Mesenchymal stem cell (in vitro differentiated cells and primary cell): ENCODE results near the gene FDPS.
A peak's percentile ranks its signal among the peaks of the same experiment; 100 is the strongest.

Source experiments
- DNase-seq: peaks from one replicate; pipeline ENCODE4 v3.0.0-alpha.2; 2013
- H2AFZ ChIP-seq: one replicate; pipeline ENCODE4 v1.6.1; 2013; ENCODE audit warnings: low read depth, mild to moderate bottlenecking, control low read depth, inconsistent platforms, low read length, moderate library complexity
- H2AK5ac ChIP-seq: 2 replicates; pipeline ENCODE4 v1.6.1; 2013; ENCODE audit warnings: low read length, moderate library complexity, mild to moderate bottlenecking, inconsistent platforms; ENCODE audit not compliant: severe bottlenecking
- H2BK120ac ChIP-seq: one replicate; pipeline ENCODE4 v1.6.1; 2013; ENCODE audit warnings: low read depth, mild to moderate bottlenecking, inconsistent platforms, low read length, moderate library complexity
- H2BK12ac ChIP-seq, 2 experiments: one replicate each; pipeline ENCODE4 v1.6.1; 2013; ENCODE audit warnings: inconsistent platforms in 2 of 2, low read length in 2 of 2, mild to moderate bottlenecking in 2 of 2, moderate library complexity in 2 of 2, control low read depth in 1 of 2
- H2BK15ac ChIP-seq: one replicate; pipeline ENCODE4 v1.6.1; 2013; ENCODE audit warnings: mild to moderate bottlenecking, low read depth, inconsistent platforms; ENCODE audit not compliant: poor library complexity, severe bottlenecking
- H2BK5ac ChIP-seq: 2 replicates; pipeline ENCODE4 v1.6.1; 2013; ENCODE audit warnings: low read depth, mild to moderate bottlenecking, low read length, control low read depth, inconsistent platforms; ENCODE audit not compliant: poor library complexity, severe bottlenecking
- H3K14ac ChIP-seq, 2 experiments: one replicate each; pipeline ENCODE4 v1.6.1; 2013; ENCODE audit warnings: inconsistent platforms in 2 of 2, low read length in 2 of 2, control low read depth in 1 of 2, mild to moderate bottlenecking in 1 of 2, moderate library complexity in 1 of 2
- H3K18ac ChIP-seq, 2 experiments: one replicate each; pipeline ENCODE4 v1.6.1; 2013; ENCODE audit warnings: inconsistent platforms in 2 of 2, low read length in 2 of 2, control low read depth in 1 of 2, low read depth in 1 of 2, mild to moderate bottlenecking in 1 of 2
- H3K23ac ChIP-seq, 2 experiments: one replicate each; pipeline ENCODE4 v1.6.1; 2013; ENCODE audit warnings: inconsistent platforms in 2 of 2, low read length in 2 of 2, mild to moderate bottlenecking in 2 of 2, moderate library complexity in 2 of 2, control low read depth in 1 of 2
- H3K27ac ChIP-seq: 2 replicates; pipeline ENCODE4 v1.5.1; 2013; ENCODE audit warnings: mild to moderate bottlenecking, moderate library complexity, low read length, control low read depth, inconsistent platforms; ENCODE audit not compliant: poor library complexity, severe bottlenecking
- H3K27me3 ChIP-seq, 2 experiments: 2 replicates each; pipeline versions ENCODE4 v1.6.1 to v1.7.0; 2013; ENCODE audit warnings: low read length in 2 of 2, mild to moderate bottlenecking in 2 of 2, moderate library complexity in 2 of 2, control low read depth in 1 of 2, inconsistent platforms in 1 of 2; ENCODE audit not compliant: control insufficient read depth in 1 of 2, insufficient read depth in 1 of 2
- H3K36me3 ChIP-seq, 2 experiments: 2 replicates each; pipeline versions ENCODE4 v1.6.1 to v1.7.0; 2013; ENCODE audit warnings: low read length in 2 of 2, control low read depth in 1 of 2, inconsistent platforms in 1 of 2, low read depth in 1 of 2, mild to moderate bottlenecking in 1 of 2; ENCODE audit not compliant: insufficient read depth in 2 of 2, control insufficient read depth in 1 of 2
- H3K4ac ChIP-seq, 2 experiments: one replicate each; pipeline ENCODE4 v1.6.1; 2013; ENCODE audit warnings: inconsistent platforms in 2 of 2, low read length in 2 of 2, mild to moderate bottlenecking in 2 of 2, moderate library complexity in 2 of 2, control low read depth in 1 of 2, low read depth in 1 of 2
- H3K4me1 ChIP-seq: 2 replicates; pipeline ENCODE4 v1.6.1; 2013; ENCODE audit warnings: low read depth, low read length, control low read depth; ENCODE audit not compliant: control insufficient read depth, insufficient read depth
- H3K4me2 ChIP-seq: 2 replicates; pipeline ENCODE4 v1.6.1; 2013; ENCODE audit warnings: low read length, mild to moderate bottlenecking, inconsistent platforms; ENCODE audit not compliant: poor library complexity, severe bottlenecking
- H3K4me3 ChIP-seq, 2 experiments: 2 replicates each; pipeline versions ENCODE4 v1.5.1 to v1.7.0; 2013; ENCODE audit warnings: low read length in 2 of 2, mild to moderate bottlenecking in 2 of 2, control low read depth in 1 of 2, low read depth in 1 of 2; ENCODE audit not compliant: insufficient read depth in 1 of 2
- H3K79me1 ChIP-seq: replicated peaks from 2 replicates; pipeline ENCODE4 v1.6.1; 2013; ENCODE audit warnings: mild to moderate bottlenecking, control low read depth, low read length, inconsistent platforms; ENCODE audit not compliant: poor library complexity, severe bottlenecking
- H3K9ac ChIP-seq: 2 replicates; pipeline ENCODE4 v1.7.0; 2013; ENCODE audit warnings: mild to moderate bottlenecking, low read length, moderate library complexity
- H3K9me3 ChIP-seq: 2 replicates; pipeline ENCODE4 v1.7.0; 2013; ENCODE audit warnings: mild to moderate bottlenecking, low read length; ENCODE audit not compliant: control insufficient read depth
- H4K8ac ChIP-seq: one replicate; pipeline ENCODE4 v1.6.1; 2013; ENCODE audit warnings: inconsistent platforms, mild to moderate bottlenecking, low read length, moderate library complexity
- H4K91ac ChIP-seq: one replicate; pipeline ENCODE4 v1.6.1; 2013; ENCODE audit warnings: mild to moderate bottlenecking, low read length, inconsistent platforms
- WGBS: methylation state at CpG from one replicate; pipeline ENCODE4 v1.1.7; 2013; ENCODE audit warnings: mixed read lengths; 5-methylcytosine and 5-hydroxymethylcytosine counted together

The FDPS gene

GRCh38 chr1:155261852-155262673 is 46.6 kb upstream of the FDPS start, which contains the start of gene SCAMP3:
Gene SCAMP3 (minus strand): TSS chr1:155262360. CDS start chr1:155262151, 209 bp downstream.
- peak within 1 kb of the TSS in 1 of 2 experiments; percentile 91 for H3K14ac ChIP-seq
- peak within 1 kb of the TSS; percentile 61 for H4K8ac ChIP-seq
- peaks cover 46 to 70% of the 10 kb centered on the region in 2 experiments for H3K36me3 ChIP-seq
- H2BK5ac ChIP-seq: no peak within 1 kb of the TSS
- H3K18ac ChIP-seq: peak within 1 kb of the TSS; percentile 83 to 97
- H3K4me2 ChIP-seq: peak within 1 kb of the TSS; percentile 88
- 0% methylated on average over 44 of the region's 47 CpGs for WGBS
- peak within 1 kb of the TSS; percentile 54 for H2BK15ac ChIP-seq
- H3K9ac ChIP-seq: peak within 1 kb of the TSS; percentile 96
- peak within 1 kb of the TSS; percentile 25 to 64 for H2BK12ac ChIP-seq
- H3K27ac ChIP-seq: peak within 1 kb of the TSS; percentile 88
- H3K27me3 ChIP-seq: no peaks in the 10 kb centered on the region
- DNase-seq: peak; percentile 99
- peak within 1 kb of the TSS; percentile 47 for H3K23ac ChIP-seq
- no peaks in the 10 kb centered on the region for H3K9me3 ChIP-seq
- H3K4ac ChIP-seq: peak within 1 kb of the TSS; percentile 56 to 64
- H4K91ac ChIP-seq: peak within 1 kb of the TSS; percentile 82
- peak within 1 kb of the TSS; percentile 47 for H2AFZ ChIP-seq
- peak within 1 kb of the TSS; percentile 77 to 95 for H3K4me3 ChIP-seq
- no peak within 1 kb of the TSS for H2BK120ac ChIP-seq
- peak within 1 kb of the TSS; percentile 73 for H2AK5ac ChIP-seq
- H3K4me1 ChIP-seq: peaks cover 12% of the 10 kb centered on the region
- peaks cover 20% of the 10 kb centered on the region for H3K79me1 ChIP-seq

DNA sequence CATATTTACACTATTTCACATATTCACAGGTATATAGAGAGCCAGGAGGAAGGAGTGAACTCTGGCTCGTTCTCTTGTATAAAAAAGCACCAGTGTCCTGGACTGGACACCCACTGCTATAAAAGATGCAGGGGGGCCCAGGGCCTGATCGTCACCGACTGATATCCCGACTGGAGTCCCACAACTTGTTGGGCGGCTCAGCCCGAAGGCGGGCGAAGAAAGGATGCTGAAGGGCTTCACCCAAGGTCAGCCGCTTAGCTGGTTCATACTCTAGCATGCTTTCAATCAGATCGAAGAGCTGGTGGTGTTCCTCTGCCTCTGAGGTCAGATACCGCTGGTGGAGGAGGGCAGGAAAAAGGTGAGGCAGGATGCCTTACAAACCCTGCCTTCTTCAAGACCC is 45.6 kb upstream of the FDPS start:
- Histone ChIP-seq H3K4ac (no peak overlapping the region), H2BK12ac (no peak overlapping the region), H2BK5ac (no peak overlapping the region), H2AFZ (no peak overlapping the region), H3K4me3 (no peak overlapping the region), H4K91ac (no peak overlapping the region), H4K8ac (no peak overlapping the region), H3K14ac (no peak overlapping the region), H3K27ac (no peak overlapping the region), H3K9ac (peak overlapping the region; percentile 96), H3K23ac (no peak overlapping the region), H3K4me2 (no peak overlapping the region), H3K18ac (no peak overlapping the region), H3K79me1 (peaks cover 25% of the 10 kb centered on the region), H2BK15ac (no peak overlapping the region), H3K9me3 (no peaks in the 10 kb centered on the region), H2AK5ac (no peak overlapping the region), H3K36me3 (peaks cover 48 to 73% of the 10 kb centered on the region in 2 experiments), H3K4me1 (peaks cover 12% of the 10 kb centered on the region), H2BK120ac (no peak overlapping the region), H3K27me3 (no peaks in the 10 kb centered on the region)
- WGBS: 91% methylated on average over 11 of the region's 11 CpGs
- no peak for DNase-seq

- Histone ChIP-seq H2AFZ (no peak overlapping the region), H3K23ac (no peak overlapping the region), H3K4me2 (no peak overlapping the region), H2BK5ac (no peak overlapping the region), H3K79me1 (peaks cover 26% of the 10 kb centered on the region), H3K14ac (no peak overlapping the region), H3K4me3 (no peak overlapping the region), H4K8ac (no peak overlapping the region), H2AK5ac (no peak overlapping the region), H3K18ac (no peak overlapping the region), H4K91ac (no peak overlapping the region), H2BK120ac (no peak overlapping the region), H3K36me3 (peaks cover 65 to 85% of the 10 kb centered on the region in 2 experiments), H2BK15ac (no peak overlapping the region), H3K9ac (no peak overlapping the region), H3K4ac (no peak overlapping the region), H3K4me1 (peaks cover 1% of the 10 kb centered on the region), H3K27me3 (no peaks in the 10 kb centered on the region), H2BK12ac (no peak overlapping the region), H3K9me3 (no peaks in the 10 kb centered on the region), H3K27ac (no peak overlapping the region)
- no peak for DNase-seq
- 90% methylated on average over 4 of the region's 6 CpGs for WGBS
These were observed 42.1 kb upstream of the FDPS start for GRCh38 chr1:155266553-155266952.

DNA sequence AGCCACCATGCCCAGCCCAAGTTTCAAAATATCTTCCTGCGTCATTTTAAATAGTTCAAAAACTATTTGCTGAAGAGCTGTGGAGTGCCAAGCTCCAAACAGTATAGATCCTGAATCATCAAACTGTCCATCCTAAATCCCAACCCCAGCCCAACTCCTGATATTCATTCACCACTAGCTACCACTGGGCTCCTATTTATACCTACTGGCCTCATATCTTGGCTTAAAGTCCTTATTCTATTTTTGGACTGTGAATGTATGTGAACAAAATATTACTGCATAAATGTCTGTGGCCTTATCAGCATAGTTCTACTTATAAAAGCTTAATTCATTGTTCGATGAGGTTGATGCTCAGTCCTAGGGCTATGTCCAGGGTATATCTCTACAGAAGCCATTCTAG is 41.3 kb upstream of the FDPS start:
- H3K36me3 ChIP-seq: peaks cover 65 to 88% of the 10 kb centered on the region in 2 experiments
- no peaks in the 10 kb centered on the region for H3K27me3 ChIP-seq

More for the DNA sequence above, 41.3 kb upstream of the FDPS start:
- Histone ChIP-seq H4K8ac (no peak overlapping the region), H3K18ac (no peak overlapping the region), H3K9me3 (no peaks in the 10 kb centered on the region), H3K79me1 (peaks cover 26% of the 10 kb centered on the region), H3K4me3 (no peak overlapping the region), H4K91ac (no peak overlapping the region), H3K4ac (no peak overlapping the region), H3K9ac (peak overlapping the region; percentile 47), H2AFZ (no peak overlapping the region), H2BK12ac (no peak overlapping the region), H2AK5ac (no peak overlapping the region), H2BK120ac (no peak overlapping the region), H3K14ac (no peak overlapping the region), H2BK5ac (no peak overlapping the region), H2BK15ac (no peak overlapping the region), H3K27ac (no peak overlapping the region), H3K4me1 (no peaks in the 10 kb centered on the region), H3K4me2 (no peak overlapping the region), H3K23ac (no peak overlapping the region)
- WGBS: 100% methylated on average over 2 of the region's 2 CpGs
- DNase-seq: no peak
